Measurements from ENCODE around the gene C1QTNF12. TPM values are rescaled to one million over a fixed set of nuclear protein-coding genes. Genes with fewer than 3 reads are reported as not detected.

Gene C1QTNF12
- total and polyA plus RNA-seq, 2 experiments from 2014 or later: 4.1 to 4.2 TPM

- peaks cover 7% of the 10 kb centered on the region; the same call in 1 of the 2 replicates for H3K36me3 ChIP-seq (ENCODE audit: insufficient read depth)
- H3K27ac Mint-ChIP-seq: no peak overlapping the region
- H3K9me3 Mint-ChIP-seq: no peaks in the 10 kb centered on the region
- H3F3A ChIP-seq (replicated peaks; ENCODE audit: low read depth): 0 out of 2 replicates have a peak, but pooled peaks cover 6% of the 10 kb centered on the region
- H3K27me3 ChIP-seq (ENCODE audit: insufficient read depth): no peaks in the 10 kb centered on the region
- peaks cover 36% of the 10 kb centered on the region for H3K36me3 Mint-ChIP-seq (ENCODE audit: low read depth)
- H4K20me1 ChIP-seq (replicated peaks; ENCODE audit: insufficient read depth): peaks cover 32% of the 10 kb centered on the region
- no peak overlapping the region for H3K4me3 ChIP-seq
- no peak overlapping the region for H3K4me2 ChIP-seq
- H3K4me1 ChIP-seq (ENCODE audit: insufficient read depth): no peaks in the 10 kb centered on the region; the same call in 1 of the 2 replicates
- H3K27me3 Mint-ChIP-seq (ENCODE audit: insufficient read depth, low read depth, poor library complexity): peaks cover 6% of the 10 kb centered on the region
- peaks cover 25% of the 10 kb centered on the region for H3K4me1 Mint-ChIP-seq
- H3K79me2 ChIP-seq (replicated peaks; ENCODE audit: insufficient read depth): peaks cover 65% of the 10 kb centered on the region
- ATAC-seq (no peak), DNase-seq (ENCODE audit: low spot score) (no peak)
- H3K27ac ChIP-seq (ENCODE audit: low read depth): 0 out of 2 replicates have a peak overlapping the region, but pooled peaks have one; percentile 26
- TF ChIP-seq EZH2phosphoT487 (IDR thresholded peaks at IDR 0.05; ENCODE audit: unreplicated experiment): no peak
- TF ChIP-seq CTCF (conservative IDR thresholded peaks at IDR 0.05; ENCODE audit: low read depth in 2 of 2): no peak
- no peak for TF ChIP-seq EZH2 (IDR thresholded peaks at IDR 0.05; ENCODE audit: low read depth, unreplicated experiment)
- TF ChIP-seq ZNF331 (CRISPR knock-in tag; IDR thresholded peaks at IDR 0.05; ENCODE audit: low read depth): no peak
- H3K9me2 ChIP-seq (ENCODE audit: insufficient read depth): no peaks in the 10 kb centered on the region
- no peak overlapping the region; the same call in 2 of the 3 replicates for H3K4me3 Mint-ChIP-seq
- H2AFZ ChIP-seq: no peak overlapping the region
Measured at GRCh38 chr1:1268284-1268682, 21.8 kb upstream of the C1QTNF12 start.

- Histone ChIP-seq H4K20me1 (replicated peaks; ENCODE audit: insufficient read depth) (peaks cover 32% of the 10 kb centered on the region), H3K27ac (ENCODE audit: low read depth) (no peak overlapping the region), H3K36me3 (ENCODE audit: insufficient read depth) (peaks cover 10% of the 10 kb centered on the region; the same call in 1 of the 2 replicates), H3K27me3 (ENCODE audit: insufficient read depth) (no peaks in the 10 kb centered on the region), H3K4me1 (ENCODE audit: insufficient read depth) (no peaks in the 10 kb centered on the region; the same call in 1 of the 2 replicates), H3K9me2 (ENCODE audit: insufficient read depth) (no peaks in the 10 kb centered on the region), H3K79me2 (replicated peaks; ENCODE audit: insufficient read depth) (peaks cover 62% of the 10 kb centered on the region), H3K4me3 (no peak overlapping the region), H2AFZ (no peak overlapping the region), H3F3A (replicated peaks; ENCODE audit: low read depth) (0 out of 2 replicates have a peak, but pooled peaks cover 7% of the 10 kb centered on the region), H3K4me2 (no peak overlapping the region)
- DNase-seq (ENCODE audit: low spot score) (no peak), ATAC-seq (no peak)
- Mint-ChIP-seq H3K27me3 (ENCODE audit: insufficient read depth, low read depth, poor library complexity) (peaks cover 8% of the 10 kb centered on the region), H3K36me3 (ENCODE audit: low read depth) (peaks cover 42% of the 10 kb centered on the region), H3K4me3 (no peak overlapping the region; the same call in 2 of the 3 replicates), H3K9me3 (no peaks in the 10 kb centered on the region), H3K4me1 (peaks cover 22% of the 10 kb centered on the region), H3K27ac (no peak overlapping the region)
- TF ChIP-seq CTCF (conservative IDR thresholded peaks at IDR 0.05; ENCODE audit: low read depth in 2 of 2) (no peak), REST (IDR thresholded peaks at IDR 0.05; ENCODE audit: unreplicated experiment) (no peak), STAT1 (IDR thresholded peaks at IDR 0.05; ENCODE audit: unreplicated experiment) (no peak), ZNF331 (CRISPR knock-in tag; IDR thresholded peaks at IDR 0.05; ENCODE audit: low read depth) (no peak), EZH2 (IDR thresholded peaks at IDR 0.05; ENCODE audit: low read depth, unreplicated experiment) (no peak)
Measured at GRCh38 chr1:1267488-1268283, 21.2 kb upstream of the C1QTNF12 start.
